GM18511 (cell line): ENCODE results near the gene CLEC4F.
A peak's percentile ranks its signal among the peaks of the same experiment; 100 is the strongest.

Experiments used
- ATAC-seq: cut with Tn5 transposase; IDR thresholded peaks from one replicate; pipeline ENCODE4 v1.9.1; 2021; ENCODE audit warnings: mild to moderate bottlenecking, moderate library complexity; ENCODE audit not compliant: unreplicated experiment

Gene CLEC4F

DNA sequence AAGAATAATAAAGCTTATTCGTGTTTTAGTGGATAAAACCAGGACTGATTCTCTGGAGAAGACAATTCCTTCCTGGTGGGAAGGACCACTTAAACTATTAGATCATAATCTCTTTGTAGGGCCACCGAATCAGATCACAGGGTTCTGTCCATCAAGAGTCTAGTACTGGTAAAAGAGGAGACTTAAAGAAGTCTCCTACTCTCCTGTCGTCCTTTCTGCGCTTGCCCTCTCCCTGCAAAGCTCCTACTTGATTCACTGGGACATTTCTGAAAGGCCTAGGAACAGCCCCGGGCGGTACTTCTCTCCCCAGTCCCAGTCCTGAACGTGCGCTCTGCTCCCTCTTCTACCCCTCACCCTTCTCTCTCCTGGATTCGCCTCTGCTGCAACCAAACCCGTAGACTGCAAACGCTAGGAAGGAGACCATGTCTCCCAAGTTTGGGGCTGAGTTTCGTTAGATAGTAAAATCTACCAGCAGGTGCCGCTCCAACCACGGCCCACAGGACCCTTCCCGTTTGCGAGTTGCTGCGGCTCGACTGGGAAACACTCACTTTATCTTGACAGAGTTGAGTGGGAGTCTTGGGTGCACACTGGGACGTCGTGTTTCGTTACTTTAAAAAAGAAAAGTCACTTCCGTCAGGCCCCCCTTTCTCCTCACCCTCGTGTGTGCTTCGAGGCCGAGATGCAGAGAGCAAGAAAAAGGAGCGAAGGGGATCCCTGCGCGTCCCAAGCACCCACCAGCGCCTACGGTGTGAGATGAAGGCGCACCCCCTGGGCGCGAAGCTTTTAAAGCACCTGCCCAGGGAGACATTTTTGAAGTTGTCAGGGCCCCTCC lies 30.9 kb downstream of the CLEC4F start:
- no peak for ATAC-seq

DNA sequence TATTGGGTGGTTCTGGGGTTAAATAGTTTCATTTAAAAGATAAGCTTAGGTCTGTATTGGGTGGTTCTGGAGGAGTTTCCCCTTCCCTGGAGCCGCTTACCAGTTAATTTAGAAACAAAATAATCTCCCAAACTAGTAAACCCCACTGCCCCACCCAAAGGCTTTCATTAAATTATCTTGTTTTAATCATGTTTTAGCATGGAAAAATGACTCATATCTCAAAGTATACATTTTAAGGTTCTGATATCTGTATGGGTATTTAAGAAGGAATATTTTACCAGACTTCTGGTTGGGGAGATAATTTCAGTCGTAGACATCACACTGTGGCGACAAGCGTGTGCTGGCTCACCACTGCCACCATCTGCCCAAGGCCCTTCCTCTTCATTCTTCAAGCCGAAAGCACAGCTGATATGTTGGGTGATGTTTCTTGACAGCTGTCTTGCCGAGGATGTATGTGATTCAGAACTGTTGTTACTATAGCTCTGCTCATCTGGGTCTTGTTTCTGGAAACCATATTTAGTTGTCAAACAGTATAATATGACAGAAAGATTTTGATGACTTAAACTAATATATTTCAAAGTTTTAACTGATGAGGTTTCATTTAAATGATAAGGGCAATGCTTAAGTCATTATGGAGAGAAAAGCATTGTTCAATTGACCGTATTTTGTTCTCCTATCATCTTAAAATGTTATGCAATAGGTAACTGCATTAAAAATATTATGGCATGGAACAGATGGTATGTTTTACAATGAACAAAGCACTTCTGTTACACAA lies 35.1 kb downstream of the CLEC4F start:
- no peak for ATAC-seq

DNA sequence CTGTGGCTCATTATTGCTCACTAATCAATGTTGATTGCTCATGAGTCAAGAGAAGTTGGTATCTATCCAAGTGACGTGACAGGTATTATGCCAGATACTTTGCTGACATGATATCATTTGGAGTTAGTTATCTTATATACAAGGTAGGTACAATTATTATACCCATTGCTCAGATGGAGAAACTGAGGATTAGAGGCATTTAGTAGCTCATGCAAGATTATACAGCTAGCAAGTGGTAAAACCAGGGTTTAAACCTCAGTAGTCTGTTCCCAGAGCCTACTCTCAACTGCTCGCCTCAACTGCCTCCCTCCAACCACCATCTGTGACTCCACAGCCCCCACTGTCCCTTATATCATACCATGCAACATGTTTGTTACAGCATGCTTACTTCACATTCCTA lies 36.1 kb downstream of the CLEC4F start:
- no peak for ATAC-seq

DNA sequence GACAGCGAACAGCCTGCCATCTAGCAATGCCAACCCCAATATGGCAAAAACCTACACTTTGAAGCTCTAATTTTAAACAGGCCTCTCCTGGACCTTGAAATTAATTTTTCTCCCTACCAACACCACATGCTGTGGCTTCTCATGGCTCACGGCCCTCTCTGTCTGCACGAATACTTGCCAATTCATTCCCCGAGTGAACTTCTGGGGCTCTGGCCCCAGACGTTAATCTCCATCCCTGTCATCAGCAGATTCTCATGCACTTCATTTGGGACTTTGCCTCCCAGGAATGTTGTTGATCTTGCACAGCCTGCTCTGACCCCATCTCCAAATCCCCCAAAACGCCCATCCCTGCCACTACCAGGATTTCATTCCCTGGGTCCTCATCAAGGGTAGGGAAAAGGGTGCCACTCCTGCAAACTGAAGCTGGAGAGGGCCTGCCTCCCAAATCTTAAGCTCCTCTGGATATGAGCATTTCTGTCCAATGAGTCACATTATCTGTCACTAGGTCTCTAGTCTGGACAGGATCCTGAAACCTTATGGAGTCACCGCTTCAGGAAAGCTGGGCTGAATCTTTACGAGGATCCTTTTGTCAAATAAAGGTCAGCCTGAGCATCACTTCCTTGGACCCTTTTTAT lies 40.4 kb downstream of the CLEC4F start:
- no peak for ATAC-seq

DNA sequence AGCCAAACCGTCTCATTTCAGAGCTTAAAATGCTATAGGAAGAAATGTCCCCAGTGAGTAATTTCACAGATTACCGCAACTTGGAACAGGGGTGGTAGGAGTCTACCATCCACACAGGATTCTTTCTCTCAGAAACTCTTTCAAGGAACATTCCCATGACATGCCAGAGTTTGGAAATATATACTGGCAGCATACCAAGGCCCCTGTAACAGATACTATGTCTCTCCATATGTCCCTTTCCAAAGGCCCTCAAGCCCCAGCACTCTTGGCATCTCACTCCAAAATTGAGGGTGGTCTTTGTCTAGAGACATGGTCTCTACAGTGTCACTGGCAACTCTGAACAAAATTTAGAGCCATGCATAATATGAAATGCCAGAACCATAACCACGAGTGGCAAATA lies 40.9 kb downstream of the CLEC4F start:
- ATAC-seq = no peak

DNA sequence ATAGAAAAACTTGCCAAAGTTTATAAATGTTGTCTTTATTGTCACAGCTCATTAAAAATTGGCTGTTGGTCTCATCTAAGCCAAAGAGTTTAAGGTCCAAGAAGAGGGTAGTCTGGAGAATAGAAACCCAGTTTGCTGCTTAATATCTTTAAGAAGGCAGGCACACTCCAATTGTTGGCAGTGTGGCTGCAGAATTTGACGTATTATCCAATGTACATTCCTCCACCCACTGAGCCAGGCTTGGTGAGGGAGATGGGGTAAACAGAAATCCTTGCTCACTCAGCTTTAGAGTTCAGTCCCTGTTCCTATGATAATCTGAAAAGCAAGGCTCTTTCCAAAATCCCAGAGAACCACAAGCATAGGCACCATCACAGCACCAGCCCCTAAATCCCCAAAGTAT lies 41.7 kb downstream of the CLEC4F start:
- no peak for ATAC-seq

DNA sequence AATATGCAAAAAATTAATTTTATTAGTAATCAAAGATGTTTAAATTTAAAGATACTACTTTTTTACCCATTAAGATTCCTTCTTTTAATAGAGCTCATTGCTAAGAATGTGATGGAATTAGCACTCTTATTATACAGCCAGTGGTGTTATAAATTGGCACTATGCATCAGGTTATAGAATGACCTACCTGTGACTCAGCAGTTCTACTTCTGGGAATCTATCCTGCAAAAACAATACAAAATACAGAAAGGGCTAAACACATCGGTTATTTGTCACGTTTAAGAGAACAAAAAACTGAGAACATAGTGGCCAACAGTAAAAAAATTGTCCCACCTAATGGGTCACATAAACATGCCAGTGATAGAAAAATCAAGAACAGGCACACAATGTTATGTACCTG lies 42.9 kb downstream of the CLEC4F start:
- no peak for ATAC-seq

DNA sequence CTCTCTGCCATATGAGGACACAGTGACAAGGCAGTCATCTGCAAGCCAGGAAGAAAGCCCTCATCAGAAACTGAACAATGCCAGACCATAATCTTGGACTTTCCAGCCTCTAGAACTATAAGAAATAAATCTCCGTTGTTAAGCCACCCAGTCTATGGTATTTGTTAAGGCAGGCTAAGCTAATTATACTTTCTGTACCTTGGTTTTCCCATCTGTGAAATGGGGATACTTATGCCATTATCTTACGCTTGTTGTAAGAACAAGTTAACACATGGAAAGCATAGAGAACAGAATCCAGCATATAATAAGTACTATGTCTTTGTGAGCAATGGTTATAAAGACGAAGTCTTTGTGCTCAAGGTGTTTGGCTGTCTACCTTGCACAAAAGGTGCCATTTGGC lies 44.1 kb downstream of the CLEC4F start:
- no peak for ATAC-seq

DNA sequence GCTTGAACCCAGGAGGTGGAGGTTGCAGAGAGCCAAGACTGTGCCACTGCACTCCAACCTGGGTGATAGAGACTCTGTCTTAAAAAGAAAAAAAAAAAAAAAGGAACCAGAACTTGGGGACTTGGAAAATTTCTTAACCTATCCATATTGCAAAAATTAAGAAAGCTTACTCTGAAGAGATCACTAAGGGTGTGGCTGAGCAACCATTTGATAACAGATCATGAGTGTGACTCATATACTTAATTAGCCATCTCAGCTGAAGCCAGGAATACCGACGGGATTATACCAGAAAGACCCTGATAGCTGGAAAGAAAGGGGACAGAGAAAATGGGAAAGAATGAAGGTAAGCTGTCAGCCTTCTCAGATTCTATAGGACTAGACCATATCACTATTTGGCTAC lies 45.3 kb downstream of the CLEC4F start:
- ATAC-seq = no peak

DNA sequence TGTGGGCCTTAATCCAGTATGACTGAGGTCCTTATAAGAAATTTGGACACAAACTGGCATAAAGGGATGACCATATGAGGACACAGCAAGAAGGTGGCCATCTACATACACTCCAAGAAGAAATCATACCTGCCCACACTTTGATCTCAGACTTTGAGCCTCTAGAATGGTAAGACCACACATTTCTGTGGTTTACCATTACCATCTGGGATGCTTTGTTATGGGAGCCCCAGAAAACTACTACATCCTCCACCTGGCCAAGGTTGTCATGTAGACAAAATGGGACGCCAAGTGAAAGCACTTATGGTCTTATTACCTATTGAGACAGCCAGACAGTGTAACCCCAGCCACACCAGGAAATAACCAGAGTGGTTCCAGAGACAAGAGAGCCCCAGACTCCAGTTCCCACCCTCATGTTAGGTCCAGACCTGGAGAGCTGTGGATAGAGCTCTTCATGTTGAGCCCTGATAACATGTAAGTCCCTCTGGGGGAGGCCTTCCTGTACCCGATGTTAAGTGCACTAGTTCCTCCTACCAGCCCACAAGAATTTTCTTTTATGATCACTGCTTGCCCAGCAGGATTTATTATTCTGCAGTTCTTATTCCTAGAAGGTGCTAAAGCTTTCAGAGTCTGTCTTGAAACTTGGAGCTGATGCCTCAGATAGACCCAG lies 47.8 kb downstream of the CLEC4F start:
- ATAC-seq = no peak

DNA sequence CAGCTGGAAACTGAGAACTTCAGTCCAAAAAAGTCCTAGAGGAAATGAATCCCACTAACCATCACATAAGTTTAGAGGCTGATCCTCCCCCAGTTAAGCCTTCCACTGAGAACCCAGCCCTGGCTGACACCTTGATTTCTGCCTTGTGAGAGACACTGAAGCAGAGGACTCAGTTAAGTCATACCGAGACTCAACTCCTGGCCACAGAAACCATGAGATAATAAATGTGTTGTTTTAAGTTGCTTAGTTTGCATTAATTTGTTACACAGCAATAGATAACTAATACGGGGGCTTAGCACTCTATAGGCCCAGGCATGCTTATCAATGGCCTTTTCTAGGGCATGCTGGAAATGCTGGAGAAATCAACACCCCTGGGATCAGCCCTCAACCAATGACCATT lies 49.0 kb downstream of the CLEC4F start:
- peak; percentile 84 for ATAC-seq

DNA sequence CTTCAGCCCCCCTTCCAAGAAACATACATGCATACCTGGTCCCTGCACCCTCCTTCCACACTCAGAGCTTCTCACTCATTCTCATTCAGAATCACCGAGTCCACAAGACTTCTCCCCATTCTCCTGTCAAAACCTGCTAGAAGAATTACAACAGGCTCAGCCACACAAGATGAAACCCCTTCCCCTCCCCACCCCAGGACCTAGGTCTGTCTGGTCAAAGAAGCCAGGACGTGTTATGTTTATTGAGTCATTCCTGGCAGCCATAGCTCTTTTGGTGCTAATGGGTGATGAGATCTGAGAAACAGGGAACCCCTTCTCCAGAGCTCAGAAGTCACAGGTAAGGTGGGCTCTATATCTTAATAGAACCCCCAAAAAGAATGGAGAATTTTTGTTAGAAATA lies 50.9 kb downstream of the CLEC4F start:
- ATAC-seq = no peak

DNA sequence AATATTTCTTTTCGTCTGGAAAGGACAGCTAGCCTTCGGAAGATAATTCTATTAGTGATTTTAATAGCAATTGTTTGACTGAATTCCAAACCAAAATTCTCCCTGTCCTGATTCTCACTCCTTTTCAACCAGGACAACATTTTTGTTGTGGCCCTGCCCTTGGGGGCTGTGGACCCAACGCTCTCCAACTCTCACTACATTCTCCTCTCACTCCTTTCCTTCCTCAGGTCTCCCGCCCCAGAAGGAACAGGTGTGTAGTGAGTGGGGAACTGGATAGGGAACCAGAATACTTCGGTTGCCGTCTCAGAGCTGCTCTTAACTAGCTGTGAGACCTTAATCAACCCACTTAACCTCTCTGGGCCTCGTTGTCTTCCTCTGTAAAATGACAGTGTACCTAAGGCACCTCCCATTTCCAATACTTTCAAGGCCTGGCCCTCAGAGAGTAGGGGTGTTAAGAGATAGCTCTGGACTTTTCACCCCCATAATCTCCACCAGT lies 51.8 kb downstream of the CLEC4F start:
- no peak for ATAC-seq

DNA sequence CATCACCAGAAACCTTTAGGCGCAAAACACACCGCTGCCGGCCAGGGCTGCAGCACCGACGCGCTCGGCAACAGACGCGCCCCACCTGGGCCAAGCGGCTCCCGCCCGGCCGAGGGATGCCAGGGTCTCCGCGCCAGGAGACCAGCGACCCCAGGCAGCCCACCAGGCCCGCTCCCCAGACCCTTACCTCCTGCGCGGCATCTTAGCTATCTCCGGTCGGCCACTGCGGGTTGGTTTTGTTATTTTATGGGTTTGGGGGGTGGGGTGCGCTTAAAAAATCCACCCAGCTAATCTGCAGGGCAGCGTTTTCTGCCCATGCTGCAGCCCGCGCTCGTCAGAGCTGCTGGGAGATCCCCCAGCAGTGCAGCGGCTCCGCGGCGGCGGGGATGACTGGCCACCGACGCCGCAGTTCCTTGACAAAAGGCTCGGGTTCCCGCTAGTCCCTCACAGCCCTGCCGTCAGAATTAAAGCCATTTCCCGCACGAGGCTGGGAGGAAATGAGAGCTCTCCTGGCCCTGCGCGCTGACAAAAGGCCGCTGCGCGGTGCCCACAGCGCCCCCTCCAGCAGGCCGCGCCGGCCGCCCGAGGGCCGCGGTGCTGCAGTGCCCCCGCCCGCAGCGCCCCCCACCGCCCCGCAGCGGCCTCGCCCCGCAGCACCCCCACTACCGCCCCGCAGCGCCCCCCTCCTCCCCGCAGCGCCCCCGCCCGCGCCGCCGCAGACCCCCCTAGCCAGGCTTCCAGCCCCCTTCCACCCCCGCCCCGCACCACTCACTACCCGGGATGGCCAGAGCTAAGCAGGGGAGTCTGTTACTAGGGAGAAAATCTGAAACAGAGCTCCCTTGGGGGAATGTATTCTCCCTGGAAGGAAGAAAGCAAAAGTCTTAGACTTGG lies 52.5 kb downstream of the CLEC4F start, which contains the start of gene ADD2:
ADD2 (minus strand) TSS at position 502 of the 891 bp plus-strand sequence. CDS start 61,792 bp downstream, outside the sequence.
- ATAC-seq = no peak

DNA sequence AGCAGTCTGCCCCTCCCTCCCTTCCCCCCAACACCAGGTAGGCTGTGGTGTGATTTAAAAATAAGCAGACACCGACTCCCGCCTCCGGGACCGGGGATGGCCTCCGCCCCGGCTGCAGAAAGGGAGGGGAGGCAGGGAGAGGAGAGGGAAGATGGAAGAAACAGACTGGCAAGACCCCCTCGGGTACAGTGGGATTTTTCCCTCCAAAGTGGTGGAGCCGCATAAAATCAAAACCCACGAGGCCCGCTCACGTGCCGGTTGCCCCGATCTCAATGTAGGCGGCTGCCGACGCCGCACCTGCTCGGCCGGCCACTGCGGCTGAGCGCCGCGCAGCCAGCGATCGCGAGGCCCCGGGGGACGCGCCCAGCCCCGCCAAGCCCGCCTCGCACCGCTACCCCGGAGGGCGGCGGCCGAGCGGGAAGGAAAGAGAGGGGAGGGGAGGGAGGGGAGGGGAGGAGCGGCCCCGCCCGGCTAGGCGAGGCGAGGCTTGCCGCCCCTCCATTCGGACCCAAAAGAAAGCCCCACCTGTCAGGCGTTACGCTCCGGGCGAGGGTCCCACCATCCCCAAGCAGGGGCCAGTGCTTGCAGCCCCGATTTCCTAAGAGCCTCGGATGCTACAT lies 53.2 kb downstream of the CLEC4F start:
- ATAC-seq = no peak

DNA sequence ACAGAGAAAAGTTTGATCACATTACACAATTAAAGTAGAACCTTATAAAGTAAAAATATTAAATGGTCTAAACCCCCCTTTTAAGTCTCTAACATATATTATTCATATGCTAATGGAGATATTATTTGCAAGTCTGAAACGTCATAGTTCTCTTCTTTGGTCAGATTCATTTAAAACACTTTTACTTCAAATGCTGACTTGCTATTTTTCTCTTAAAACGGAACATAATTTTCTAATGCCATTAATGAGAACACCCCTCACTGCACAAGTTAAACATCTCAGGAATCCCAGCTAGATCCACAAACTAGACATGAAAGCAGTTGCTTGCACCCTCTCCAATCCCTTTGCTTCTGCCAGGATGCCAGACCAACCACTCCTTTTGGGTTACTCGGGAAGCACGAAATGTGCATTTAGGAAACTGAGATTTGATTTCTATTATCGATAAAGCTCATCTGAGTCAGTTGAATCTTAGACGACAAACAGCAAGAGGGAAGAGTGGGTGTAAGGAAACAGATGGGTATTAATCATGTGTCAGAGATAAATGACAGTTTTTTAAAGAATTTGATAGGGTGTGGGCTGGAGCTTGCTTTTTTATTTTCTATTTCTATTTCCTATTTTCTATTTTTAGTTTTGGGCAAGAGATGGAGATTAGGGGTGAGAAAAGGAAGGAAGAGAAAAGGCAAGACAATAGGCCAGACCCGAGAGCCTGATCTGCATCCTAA lies 53.9 kb downstream of the CLEC4F start:
- no peak for ATAC-seq

DNA sequence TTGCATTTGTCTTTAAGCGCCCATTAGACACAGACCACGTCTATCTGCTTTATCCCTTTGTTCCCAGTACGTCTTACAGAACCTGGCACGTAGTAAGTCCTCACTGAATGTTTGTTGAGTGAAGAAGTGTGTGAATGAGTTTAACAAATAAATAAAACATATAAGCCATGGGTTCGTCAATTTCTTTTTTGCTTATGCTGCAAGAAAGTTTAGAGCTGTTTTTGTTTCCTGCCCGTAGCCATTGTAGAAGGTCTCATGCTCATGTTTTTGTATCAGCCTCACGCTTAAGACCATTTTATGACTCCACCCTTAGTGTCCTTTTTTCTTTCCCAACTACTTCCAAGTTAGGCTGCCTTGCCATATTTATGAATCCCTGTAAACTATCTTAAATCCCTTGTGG lies 54.9 kb downstream of the CLEC4F start:
- no peak for ATAC-seq

DNA sequence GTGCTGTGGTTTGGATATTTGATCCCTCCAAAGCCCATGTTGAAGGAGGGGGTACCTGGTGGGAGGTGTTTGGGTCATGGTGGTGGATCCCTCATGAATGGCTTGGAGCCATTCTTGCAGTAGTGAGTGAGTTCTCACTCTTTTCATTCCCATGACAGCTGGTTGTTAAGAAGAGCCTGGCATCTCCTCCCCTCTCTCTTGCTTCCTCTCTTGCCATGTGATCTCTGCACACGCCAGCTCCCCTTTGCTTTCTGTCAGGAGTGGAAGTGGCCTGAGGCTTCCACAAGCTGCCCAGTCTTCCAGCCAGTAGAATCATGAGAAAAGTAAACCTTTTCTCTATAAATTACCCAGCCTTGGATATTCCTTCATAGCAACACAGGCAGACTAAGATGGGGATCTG lies 61.0 kb downstream of the CLEC4F start:
- ATAC-seq = no peak
